DND-41 (cell line): ENCODE measurements around the gene SPARC.

Experiments used
- CTCF ChIP-seq: IDR thresholded peaks from 2 replicates; pipeline ENCODE4 v1.5.1; 2012; ENCODE audit warnings: borderline replicate concordance, low read length, moderate library complexity, mild to moderate bottlenecking; ENCODE audit not compliant: poor library complexity, severe bottlenecking; ENCODE audit errors: extremely low read depth
- EZH2 ChIP-seq: IDR thresholded peaks from 3 replicates; pipeline ENCODE4 v1.6.1; 2012; ENCODE audit warnings: borderline replicate concordance, low read depth, mild to moderate bottlenecking, moderate library complexity, low read length, inconsistent platforms; ENCODE audit not compliant: severe bottlenecking

GRCh38 chr5:151672516-151672915, 14.2 kb downstream of the SPARC start:
- no peak for TF ChIP-seq EZH2
- no peak for TF ChIP-seq CTCF
